SK-N-SH (cell line): ENCODE data around the gene WBP1. TPM values are rescaled to one million over a fixed set of nuclear protein-coding genes. Genes with fewer than 3 reads are reported as not detected.
A peak's percentile ranks its signal among the peaks of the same experiment; 100 is the strongest.

Source experiments
- CTCF ChIA-PET: fragments of 300-600, 350-600 bp; formaldehyde crosslinking; extraction: SDS; loops from one replicate; lab custom pipeline; 2021; lab: Yijun Ruan, JAX
- POLR2A ChIA-PET: fragments of 350-600 bp; sonication (Branson Sonifier 250); formaldehyde crosslinking; extraction: SDS; loops from one replicate; lab custom pipeline; 2020; ENCODE audit warnings: antibody characterized with exemption, inconsistent platforms; lab: Yijun Ruan, JAX
- DNase-seq: peaks from one replicate; pipeline ENCODE4 v3.0.0; 2012
- H2AFZ ChIP-seq: fragments of 200-600 bp; sonication (generic); 2 replicates; pipeline ENCODE4 v1.8.1; 2016; ENCODE audit warnings: antibody characterized with exemption, mild to moderate bottlenecking, low read depth
- H3F3A ChIP-seq: fragments of 200-600 bp; sonication (generic); replicated peaks from 2 replicates; pipeline ENCODE3; 2016; ENCODE audit warnings: antibody characterized with exemption, mild to moderate bottlenecking; ENCODE audit not compliant: insufficient read depth
- H3K27ac ChIP-seq, 2 experiments: fragments of 200-500 bp in 1 of 2; fragments of 200-600 bp in 1 of 2; sonication (Bioruptor generic) in 1 of 2; sonication (generic), shearing (Covaris generic) in 1 of 2; 2 replicates each; pipeline versions ENCODE4 v1.5.1 to v1.6.1; 2014 to 2016; ENCODE audit warnings: low read depth in 2 of 2, inconsistent platforms in 1 of 2, low read length in 1 of 2, mild to moderate bottlenecking in 1 of 2, mixed read lengths in 1 of 2
- H3K27me3 ChIP-seq: fragments of 200-600 bp; sonication (generic), shearing (Covaris generic); 2 replicates; pipeline ENCODE4 v1.6.1; 2016; ENCODE audit warnings: mixed run types; ENCODE audit not compliant: insufficient read depth
- H3K36me3 ChIP-seq, 2 experiments: fragments of 200-500 bp in 1 of 2; fragments of 200-600 bp in 1 of 2; sonication (Bioruptor generic) in 1 of 2; sonication (generic) in 1 of 2; replicated peaks in 1 of 2; 2 replicates each; pipeline versions ENCODE3 to v1.5.1; 2014 to 2016; ENCODE audit warnings: low read length in 1 of 2, mild to moderate bottlenecking in 1 of 2; ENCODE audit not compliant: insufficient read depth in 2 of 2, control insufficient read depth in 1 of 2
- H3K4me1 ChIP-seq, 2 experiments: fragments of 200-500 bp in 1 of 2; fragments of 200-600 bp in 1 of 2; sonication (Bioruptor generic) in 1 of 2; sonication (generic), shearing (Covaris generic) in 1 of 2; 2 replicates each; pipeline versions ENCODE4 v1.5.1 to v1.6.1; 2014 to 2016; ENCODE audit warnings: low read depth in 1 of 2, low read length in 1 of 2, mixed run types in 1 of 2; ENCODE audit not compliant: insufficient read depth in 2 of 2, control insufficient read depth in 1 of 2
- H3K4me2 ChIP-seq: fragments of 200-600 bp; sonication (generic), shearing (Covaris generic); 2 replicates; pipeline ENCODE4 v1.6.1; 2017; ENCODE audit warnings: mixed run types
- H3K4me3 ChIP-seq, 2 experiments: fragments of 200-500 bp in 1 of 2; fragments of 200-600 bp in 1 of 2; sonication (Bioruptor generic) in 1 of 2; sonication (generic), shearing (Covaris generic) in 1 of 2; 2 replicates each; pipeline versions ENCODE4 v1.5.1 to v1.8.1; 2014 to 2016; ENCODE audit warnings: low read depth in 2 of 2, inconsistent platforms in 1 of 2, low read length in 1 of 2, mild to moderate bottlenecking in 1 of 2, mixed read lengths in 1 of 2, moderate library complexity in 1 of 2
- H3K79me2 ChIP-seq: fragments of 200-600 bp; sonication (generic); 2 replicates; pipeline ENCODE4 v1.8.1; 2017; ENCODE audit warnings: mild to moderate bottlenecking; ENCODE audit not compliant: insufficient read depth
- H3K9ac ChIP-seq: fragments of 200-600 bp; sonication (generic); 2 replicates; pipeline ENCODE4 v1.6.1; 2017; ENCODE audit warnings: mixed run types
- H3K9me2 ChIP-seq: fragments of 200-600 bp; sonication (generic); 2 replicates; pipeline ENCODE4 v1.6.1; 2017; ENCODE audit warnings: mixed run types
- H3K9me3 ChIP-seq: fragments of 200-600 bp; sonication (generic); 2 replicates; pipeline ENCODE4 v1.6.1; 2017; ENCODE audit warnings: mixed run types, mild to moderate bottlenecking, moderate library complexity
- H4K20me1 ChIP-seq: fragments of 200-600 bp; sonication (generic); 2 replicates; pipeline ENCODE4 v1.6.1; 2017; ENCODE audit warnings: mild to moderate bottlenecking, mixed run types; ENCODE audit not compliant: insufficient read depth
- CHD2 ChIP-seq: fragments of 150-350 bp; IDR thresholded peaks from 2 replicates; pipeline ENCODE4 v1.6.1; 2018; ENCODE audit warnings: low read length; ENCODE audit not compliant: partially characterized antibody
- EP300 ChIP-seq, 2 experiments: IDR thresholded peaks; 2 replicates each; pipeline versions ENCODE4 v1.4.0 to v1.6.1; 2012; ENCODE audit warnings: borderline replicate concordance in 1 of 2, low read depth in 1 of 2, low read length in 1 of 2
- FOSL2 ChIP-seq: IDR thresholded peaks from 2 replicates; pipeline ENCODE4 v1.4.0; 2012; ENCODE audit warnings: low read depth, mild to moderate bottlenecking, moderate library complexity, borderline replicate concordance
- FOXJ3 ChIP-seq: sonication (generic); formaldehyde crosslinking; IDR thresholded peaks from 2 replicates; pipeline ENCODE4 v1.5.1; 2020; ENCODE audit warnings: mild to moderate bottlenecking, missing genetic modification reagents
- FOXM1 ChIP-seq: IDR thresholded peaks from 2 replicates; pipeline ENCODE4 v1.4.0; 2012; ENCODE audit warnings: low read depth, mild to moderate bottlenecking
- GABPA ChIP-seq: IDR thresholded peaks from 2 replicates; pipeline ENCODE4 v1.4.0; 2012; ENCODE audit warnings: low read depth, mild to moderate bottlenecking
- MXI1 ChIP-seq: IDR thresholded peaks from 2 replicates; pipeline ENCODE4 v1.6.1; 2012; ENCODE audit warnings: mild to moderate bottlenecking, low read depth, low read length, improper control_type of control experiment
- NFIC ChIP-seq: IDR thresholded peaks from 2 replicates; pipeline ENCODE4 v1.4.0; 2012; ENCODE audit warnings: borderline replicate concordance
- NRF1 ChIP-seq: IDR thresholded peaks from 2 replicates; pipeline ENCODE4 v1.6.1; 2012; ENCODE audit warnings: low read depth, mild to moderate bottlenecking, low read length
- POLR2AphosphoS5 ChIP-seq: IDR thresholded peaks from 2 replicates; pipeline ENCODE4 v1.6.1; 2012; ENCODE audit warnings: low read depth, low read length
- RAD21 ChIP-seq: IDR thresholded peaks from 2 replicates; pipeline ENCODE4 v1.6.1; 2012; ENCODE audit warnings: mild to moderate bottlenecking, low read length
- RCOR1 ChIP-seq: fragments of 150-350 bp; IDR thresholded peaks from 2 replicates; pipeline ENCODE4 v1.6.1; 2017; ENCODE audit warnings: antibody characterized with exemption, low read length
- RFX5 ChIP-seq: IDR thresholded peaks from 2 replicates; pipeline ENCODE4 v1.6.1; 2012; ENCODE audit warnings: mild to moderate bottlenecking, improper control_type of control experiment, low read length
- SIN3A ChIP-seq: IDR thresholded peaks from 2 replicates; pipeline ENCODE4 v1.6.1; 2012; ENCODE audit warnings: low read depth, mild to moderate bottlenecking, low read length, moderate library complexity, borderline replicate concordance
- SMC3 ChIP-seq: IDR thresholded peaks from 2 replicates; pipeline ENCODE4 v1.6.1; 2012; ENCODE audit warnings: low read depth, low read length, improper control_type of control experiment
- YY1 ChIP-seq: IDR thresholded peaks from 2 replicates; pipeline ENCODE4 v1.4.0; 2012; ENCODE audit warnings: low read depth, mild to moderate bottlenecking
- WGBS: methylation state at CpG from one replicate; pipeline ENCODE4 v1.1.6; 2017; ENCODE audit warnings: low lambda C conversion rate; 5-methylcytosine and 5-hydroxymethylcytosine counted together
- polyA plus RNA-seq, 3 experiments: library from polyadenylated mRNA; depleted of rRNA; stranded (reverse); fragments of >200 nt; gene quantifications; 2 replicates each; pipeline ENCODE4 v1.2.3, GENCODE V29; 2012
- TF ChIP-seq, protein P1 (sequence below): fragments of 200-600 bp; sonication (generic); IDR thresholded peaks from 2 replicates; pipeline ENCODE4 v1.6.1; 2017; ENCODE audit warnings: antibody characterized with exemption, mild to moderate bottlenecking, moderate library complexity
- TF ChIP-seq, protein P2 (sequence below): fragments of 150-350 bp; IDR thresholded peaks from 2 replicates; pipeline ENCODE4 v1.6.1; 2016; ENCODE audit warnings: mild to moderate bottlenecking, low read depth, low read length
- TF ChIP-seq, protein P3 (sequence below): IDR thresholded peaks from 2 replicates; pipeline ENCODE4 v1.4.0; 2012; ENCODE audit warnings: low read depth
- TF ChIP-seq, protein P4 (sequence below): IDR thresholded peaks from 2 replicates; pipeline ENCODE4; 2012

Gene WBP1
- polyA plus RNA-seq, 1 of the 3 experiments (the other 2 are of a cell fraction): 184 TPM

DNA sequence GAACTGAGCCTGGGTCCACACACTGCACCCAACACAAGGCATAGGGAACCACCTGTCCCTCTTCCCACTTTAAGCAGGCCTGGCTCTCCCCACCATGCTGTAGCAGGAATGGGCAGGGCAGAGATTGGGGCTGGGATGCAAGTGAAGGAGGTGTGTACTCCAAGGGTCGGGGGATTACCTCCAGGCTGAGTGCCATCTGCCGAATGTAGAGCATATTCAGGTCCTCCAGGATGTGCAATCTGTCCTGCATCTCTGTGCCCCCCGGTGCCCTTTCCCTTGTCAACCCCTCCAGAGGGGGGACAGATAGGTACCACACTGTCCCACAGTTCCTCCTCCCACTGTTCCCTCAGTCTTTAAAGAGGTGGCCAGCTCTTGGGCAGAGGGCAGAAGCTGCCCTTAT is 18.9 kb upstream of the WBP1 start:
- Histone ChIP-seq H3K36me3 (no peaks in the 10 kb centered on the region), H3K4me2 (peak overlapping the region; percentile 97), H4K20me1 (no peaks in the 10 kb centered on the region), H3K9me3 (no peaks in the 10 kb centered on the region), H3K4me3 (peak overlapping the region; percentile 73 to 75), H3K27ac (peak overlapping the region; percentile 64 to 98; a peak in 3 of 4 replicates), H3K27me3 (no peaks in the 10 kb centered on the region), H3K4me1 (peaks cover 20 to 27% of the 10 kb centered on the region in 2 experiments; a peak in 3 of 4 replicates), H3K9ac (peak overlapping the region; percentile 77), H3K9me2 (no peaks in the 10 kb centered on the region), H3F3A (peaks cover 6% of the 10 kb centered on the region), H2AFZ (no peak overlapping the region), H3K79me2 (peaks cover 30% of the 10 kb centered on the region)
- ChIA-PET POLR2A (interaction anchor here (1.1 to 3.0 kb wide), 10 partner anchors 8 to 229 kb away, joined by 3 to 27 read pairs (median 8); partner anchors contain the start of genes C2orf81, INO80B, MRPL53 and TLX2), CTCF (interaction anchor here (1.0 to 2.5 kb wide), 11 partner anchors 9 to 105 kb away, joined by 3 to 9 read pairs (median 3); partner anchors contain the start of genes C2orf81, INO80B, WBP1 and WDR54)
- DNase-seq: no peak
- TF ChIP-seq FOXM1: no peak
- no peak for TF ChIP-seq FOSL2
- TF ChIP-seq RAD21: no peak
- no peak for TF ChIP-seq GABPA
- TF ChIP-seq, protein P1, sequence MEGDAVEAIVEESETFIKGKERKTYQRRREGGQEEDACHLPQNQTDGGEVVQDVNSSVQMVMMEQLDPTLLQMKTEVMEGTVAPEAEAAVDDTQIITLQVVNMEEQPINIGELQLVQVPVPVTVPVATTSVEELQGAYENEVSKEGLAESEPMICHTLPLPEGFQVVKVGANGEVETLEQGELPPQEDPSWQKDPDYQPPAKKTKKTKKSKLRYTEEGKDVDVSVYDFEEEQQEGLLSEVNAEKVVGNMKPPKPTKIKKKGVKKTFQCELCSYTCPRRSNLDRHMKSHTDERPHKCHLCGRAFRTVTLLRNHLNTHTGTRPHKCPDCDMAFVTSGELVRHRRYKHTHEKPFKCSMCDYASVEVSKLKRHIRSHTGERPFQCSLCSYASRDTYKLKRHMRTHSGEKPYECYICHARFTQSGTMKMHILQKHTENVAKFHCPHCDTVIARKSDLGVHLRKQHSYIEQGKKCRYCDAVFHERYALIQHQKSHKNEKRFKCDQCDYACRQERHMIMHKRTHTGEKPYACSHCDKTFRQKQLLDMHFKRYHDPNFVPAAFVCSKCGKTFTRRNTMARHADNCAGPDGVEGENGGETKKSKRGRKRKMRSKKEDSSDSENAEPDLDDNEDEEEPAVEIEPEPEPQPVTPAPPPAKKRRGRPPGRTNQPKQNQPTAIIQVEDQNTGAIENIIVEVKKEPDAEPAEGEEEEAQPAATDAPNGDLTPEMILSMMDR: no peak
- no peak for TF ChIP-seq NRF1
- TF ChIP-seq FOXJ3: no peak
- TF ChIP-seq, protein P2, sequence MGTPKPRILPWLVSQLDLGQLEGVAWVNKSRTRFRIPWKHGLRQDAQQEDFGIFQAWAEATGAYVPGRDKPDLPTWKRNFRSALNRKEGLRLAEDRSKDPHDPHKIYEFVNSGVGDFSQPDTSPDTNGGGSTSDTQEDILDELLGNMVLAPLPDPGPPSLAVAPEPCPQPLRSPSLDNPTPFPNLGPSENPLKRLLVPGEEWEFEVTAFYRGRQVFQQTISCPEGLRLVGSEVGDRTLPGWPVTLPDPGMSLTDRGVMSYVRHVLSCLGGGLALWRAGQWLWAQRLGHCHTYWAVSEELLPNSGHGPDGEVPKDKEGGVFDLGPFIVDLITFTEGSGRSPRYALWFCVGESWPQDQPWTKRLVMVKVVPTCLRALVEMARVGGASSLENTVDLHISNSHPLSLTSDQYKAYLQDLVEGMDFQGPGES: no peak
- no peak for TF ChIP-seq RCOR1
- no peak for TF ChIP-seq NFIC
- TF ChIP-seq POLR2AphosphoS5: no peak
- no peak for TF ChIP-seq SMC3
- TF ChIP-seq CHD2: no peak
- 11% methylated on average over 3 of the region's 3 CpGs for WGBS

DNA sequence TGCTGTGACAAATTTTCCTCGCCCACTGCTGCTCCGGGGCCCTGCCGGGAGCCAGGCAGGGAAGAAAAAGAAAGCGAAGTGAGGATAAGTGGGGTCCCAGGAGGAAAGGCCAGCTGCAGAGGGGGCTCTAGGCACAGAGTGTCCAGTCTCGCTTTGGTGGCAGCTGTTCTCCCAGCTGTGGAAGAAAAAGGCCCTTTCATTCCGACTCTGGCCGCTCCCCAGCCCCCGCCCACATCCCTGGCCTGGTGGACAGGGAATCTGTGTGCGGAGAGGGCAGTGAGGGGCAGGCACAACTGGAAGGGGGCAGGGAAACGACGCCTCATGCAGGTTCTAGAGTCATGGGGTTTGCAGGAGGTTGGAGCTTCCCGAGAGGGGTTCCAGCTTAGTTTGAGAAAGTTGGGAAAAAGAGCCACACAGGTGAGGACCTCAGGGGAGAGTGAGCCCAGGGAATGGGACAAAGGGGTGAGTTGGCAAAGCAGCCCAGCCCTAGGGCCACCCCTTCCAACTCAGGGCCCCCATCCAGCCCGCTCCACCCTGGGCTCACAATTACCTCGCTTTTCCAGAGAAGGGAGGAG is 18.3 kb upstream of the WBP1 start:
- peak overlapping the region; percentile 97 for H3K4me2 ChIP-seq
- no peaks in the 10 kb centered on the region for H3K27me3 ChIP-seq
- ChIA-PET POLR2A (interaction anchor here (0.7 to 3.0 kb wide), 13 partner anchors 8 to 75 kb away, joined by 3 to 27 read pairs (median 8); partner anchors contain the start of genes C2orf81, INO80B, MRPL53 and TLX2), CTCF (interaction anchor here (0.7 to 2.5 kb wide), 9 partner anchors 10 to 105 kb away, joined by 3 to 9 read pairs (median 3); partner anchors contain the start of genes INO80B and WBP1)
- WGBS: 6% methylated on average over 12 of the region's 14 CpGs
- H3K4me3 ChIP-seq: peak overlapping the region; percentile 73 to 75
- H3K36me3 ChIP-seq: no peaks in the 10 kb centered on the region
- peak overlapping the region; percentile 77 for H3K9ac ChIP-seq
- peaks cover 6% of the 10 kb centered on the region for H3F3A ChIP-seq
- H3K9me3 ChIP-seq: no peaks in the 10 kb centered on the region
- no peaks in the 10 kb centered on the region for H3K9me2 ChIP-seq
- peaks cover 20 to 27% of the 10 kb centered on the region in 2 experiments; a peak in 3 of 4 replicates for H3K4me1 ChIP-seq
- H2AFZ ChIP-seq: peak overlapping the region; percentile 95
- peaks cover 30% of the 10 kb centered on the region for H3K79me2 ChIP-seq
- peak; percentile 84 for DNase-seq
- no peaks in the 10 kb centered on the region for H4K20me1 ChIP-seq
- TF ChIP-seq YY1 (no peak), SIN3A (0 out of 2 replicates have a peak, but pooled peaks have one; percentile 10), NFIC (no peak), EP300 (IDR thresholded peaks at IDR 0.05; ENCODE audit: borderline replicate concordance in 1 of 2, low read depth in 1 of 2, low read length in 1 of 2) (peak in 1 of 2 experiments; percentile 27; a peak in 1 of 4 replicates), MXI1 (peak; percentile 55; the same call in 1 of the 2 replicates), SMC3 (no peak), FOXM1 (no peak), RAD21 (peak; percentile 10; the same call in 1 of the 2 replicates), RFX5 (0 out of 2 replicates have a peak, but pooled peaks have one; percentile 30), CHD2 (peak; percentile 27)
- TF ChIP-seq, protein P3, sequence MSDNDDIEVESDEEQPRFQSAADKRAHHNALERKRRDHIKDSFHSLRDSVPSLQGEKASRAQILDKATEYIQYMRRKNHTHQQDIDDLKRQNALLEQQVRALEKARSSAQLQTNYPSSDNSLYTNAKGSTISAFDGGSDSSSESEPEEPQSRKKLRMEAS: no peak
- TF ChIP-seq, protein P4, sequence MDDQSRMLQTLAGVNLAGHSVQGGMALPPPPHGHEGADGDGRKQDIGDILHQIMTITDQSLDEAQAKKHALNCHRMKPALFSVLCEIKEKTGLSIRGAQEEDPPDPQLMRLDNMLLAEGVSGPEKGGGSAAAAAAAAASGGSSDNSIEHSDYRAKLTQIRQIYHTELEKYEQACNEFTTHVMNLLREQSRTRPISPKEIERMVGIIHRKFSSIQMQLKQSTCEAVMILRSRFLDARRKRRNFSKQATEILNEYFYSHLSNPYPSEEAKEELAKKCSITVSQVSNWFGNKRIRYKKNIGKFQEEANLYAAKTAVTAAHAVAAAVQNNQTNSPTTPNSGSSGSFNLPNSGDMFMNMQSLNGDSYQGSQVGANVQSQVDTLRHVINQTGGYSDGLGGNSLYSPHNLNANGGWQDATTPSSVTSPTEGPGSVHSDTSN: no peak
- peak overlapping the region; percentile 64 to 98; a peak in 3 of 4 replicates for H3K27ac ChIP-seq
